ENCODE results near the gene PRSS27.

Gene PRSS27

DNA sequence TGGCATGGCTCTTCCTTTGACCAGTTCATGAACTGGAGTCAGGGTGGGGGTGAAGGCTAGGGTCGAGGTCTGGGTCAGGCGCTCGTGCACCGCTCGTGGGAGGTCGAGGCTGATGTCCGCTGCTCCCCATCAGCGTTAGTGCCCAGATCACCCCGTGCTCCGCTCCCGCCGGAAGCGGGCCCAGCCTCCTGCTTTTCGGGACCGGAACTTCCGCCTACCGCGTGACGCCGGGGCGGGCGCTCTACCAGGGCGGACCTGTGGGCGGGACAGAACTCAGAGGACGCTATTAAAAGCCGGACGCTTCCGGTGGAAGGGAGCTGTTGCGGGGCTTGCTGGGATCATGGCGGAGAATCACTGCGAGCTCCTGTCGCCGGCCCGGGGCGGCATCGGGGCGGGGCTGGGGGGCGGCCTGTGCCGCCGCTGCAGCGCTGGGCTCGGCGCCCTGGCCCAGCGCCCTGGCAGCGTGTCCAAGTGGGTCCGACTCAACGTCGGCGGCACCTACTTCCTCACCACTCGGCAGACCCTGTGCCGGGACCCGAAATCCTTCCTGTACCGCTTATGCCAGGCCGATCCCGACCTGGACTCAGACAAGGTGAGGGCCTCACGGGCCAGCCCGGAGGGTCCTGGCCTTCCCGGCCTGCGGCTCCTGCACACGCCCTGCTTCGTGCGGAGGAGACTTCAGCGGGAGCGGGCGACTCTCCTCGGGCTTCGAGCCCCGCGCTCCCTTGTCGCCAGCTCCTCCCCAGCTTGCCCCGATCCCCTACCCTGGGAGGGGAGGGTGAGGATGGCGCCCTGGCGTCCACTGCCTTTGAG is 37.6 kb downstream of the PRSS27 start, which contains the start of gene KCTD5 (continued):
- TF ChIP-seq, protein P1, sequence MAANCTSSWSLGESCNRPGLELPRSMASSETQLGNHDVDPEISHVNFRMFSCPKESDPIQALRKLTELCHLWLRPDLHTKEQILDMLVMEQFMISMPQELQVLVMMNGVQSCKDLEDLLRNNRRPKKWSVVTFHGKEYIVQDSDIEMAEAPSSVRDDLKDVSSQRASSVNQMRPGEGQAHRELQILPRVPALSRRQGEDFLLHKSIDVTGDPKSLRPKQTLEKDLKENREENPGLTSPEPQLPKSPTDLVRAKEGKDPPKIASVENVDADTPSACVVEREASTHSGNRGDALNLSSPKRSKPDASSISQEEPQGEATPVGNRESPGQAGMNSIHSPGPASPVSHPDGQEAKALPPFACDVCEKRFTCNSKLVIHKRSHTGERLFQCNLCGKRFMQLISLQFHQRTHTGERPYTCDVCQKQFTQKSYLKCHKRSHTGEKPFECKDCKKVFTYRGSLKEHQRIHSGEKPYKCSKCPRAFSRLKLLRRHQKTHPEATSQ (tag by site-specific recombination; IDR thresholded peaks at IDR 0.05) = peak; percentile 95; the same call in 1 of the 2 replicates
- TF ChIP-seq ZNF19 (tag by site-specific recombination; IDR thresholded peaks at IDR 0.05; ENCODE audit: low read depth) (no peak), KLF9 (tag by site-specific recombination; IDR thresholded peaks at IDR 0.05; ENCODE audit: low read depth) (peak; percentile 95), ZNF23 (tag by site-specific recombination; IDR thresholded peaks at IDR 0.05; ENCODE audit: borderline replicate concordance) (no peak), KLF1 (tag by site-specific recombination; IDR thresholded peaks at IDR 0.05) (peak; percentile 90), SCRT1 (tag by site-specific recombination; IDR thresholded peaks at IDR 0.05; ENCODE audit: borderline replicate concordance) (peak; percentile 69; the same call in 1 of the 2 replicates), ZNF174 (tag by site-specific recombination; IDR thresholded peaks at IDR 0.05) (no peak), ZNF214 (tag by site-specific recombination; IDR thresholded peaks at IDR 0.05; ENCODE audit: borderline replicate concordance) (no peak), PRDM1 (tag by site-specific recombination; IDR thresholded peaks at IDR 0.05) (no peak), ZNF521 (tag by site-specific recombination; IDR thresholded peaks at IDR 0.05) (no peak), GLIS1 (tag by site-specific recombination; IDR thresholded peaks at IDR 0.05) (no peak; the same call in 1 of the 2 replicates), ZNF202 (tag by site-specific recombination; IDR thresholded peaks at IDR 0.05; ENCODE audit: borderline replicate concordance) (no peak), ZNF112 (tag by site-specific recombination; IDR thresholded peaks at IDR 0.05) (no peak), OVOL3 (tag by site-specific recombination; IDR thresholded peaks at IDR 0.05) (0 out of 2 replicates have a peak, but pooled peaks have one; percentile 76), TRIM28 (IDR thresholded peaks at IDR 0.05; ENCODE audit: borderline replicate concordance, low read length) (no peak; the same call in 1 of the 2 replicates), ZNF24 (tag by site-specific recombination; IDR thresholded peaks at IDR 0.05) (peak; percentile 92), ZNF311 (tag by site-specific recombination; IDR thresholded peaks at IDR 0.05; ENCODE audit: borderline replicate concordance) (no peak), MEIS1 (CRISPR knock-in tag; IDR thresholded peaks at IDR 0.05; ENCODE audit: borderline replicate concordance) (no peak), ZNF16 (tag by site-specific recombination; IDR thresholded peaks at IDR 0.05; ENCODE audit: low read depth) (no peak)
- TF ChIP-seq, protein P2, sequence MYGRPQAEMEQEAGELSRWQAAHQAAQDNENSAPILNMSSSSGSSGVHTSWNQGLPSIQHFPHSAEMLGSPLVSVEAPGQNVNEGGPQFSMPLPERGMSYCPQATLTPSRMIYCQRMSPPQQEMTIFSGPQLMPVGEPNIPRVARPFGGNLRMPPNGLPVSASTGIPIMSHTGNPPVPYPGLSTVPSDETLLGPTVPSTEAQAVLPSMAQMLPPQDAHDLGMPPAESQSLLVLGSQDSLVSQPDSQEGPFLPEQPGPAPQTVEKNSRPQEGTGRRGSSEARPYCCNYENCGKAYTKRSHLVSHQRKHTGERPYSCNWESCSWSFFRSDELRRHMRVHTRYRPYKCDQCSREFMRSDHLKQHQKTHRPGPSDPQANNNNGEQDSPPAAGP (tag by site-specific recombination; IDR thresholded peaks at IDR 0.05) = peak; percentile 97
- TF ChIP-seq, protein P3, sequence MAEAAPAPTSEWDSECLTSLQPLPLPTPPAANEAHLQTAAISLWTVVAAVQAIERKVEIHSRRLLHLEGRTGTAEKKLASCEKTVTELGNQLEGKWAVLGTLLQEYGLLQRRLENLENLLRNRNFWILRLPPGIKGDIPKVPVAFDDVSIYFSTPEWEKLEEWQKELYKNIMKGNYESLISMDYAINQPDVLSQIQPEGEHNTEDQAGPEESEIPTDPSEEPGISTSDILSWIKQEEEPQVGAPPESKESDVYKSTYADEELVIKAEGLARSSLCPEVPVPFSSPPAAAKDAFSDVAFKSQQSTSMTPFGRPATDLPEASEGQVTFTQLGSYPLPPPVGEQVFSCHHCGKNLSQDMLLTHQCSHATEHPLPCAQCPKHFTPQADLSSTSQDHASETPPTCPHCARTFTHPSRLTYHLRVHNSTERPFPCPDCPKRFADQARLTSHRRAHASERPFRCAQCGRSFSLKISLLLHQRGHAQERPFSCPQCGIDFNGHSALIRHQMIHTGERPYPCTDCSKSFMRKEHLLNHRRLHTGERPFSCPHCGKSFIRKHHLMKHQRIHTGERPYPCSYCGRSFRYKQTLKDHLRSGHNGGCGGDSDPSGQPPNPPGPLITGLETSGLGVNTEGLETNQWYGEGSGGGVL (tag by site-specific recombination; IDR thresholded peaks at IDR 0.05) = peak; percentile 38; the same call in 1 of the 2 replicates
- TF ChIP-seq, protein P4, sequence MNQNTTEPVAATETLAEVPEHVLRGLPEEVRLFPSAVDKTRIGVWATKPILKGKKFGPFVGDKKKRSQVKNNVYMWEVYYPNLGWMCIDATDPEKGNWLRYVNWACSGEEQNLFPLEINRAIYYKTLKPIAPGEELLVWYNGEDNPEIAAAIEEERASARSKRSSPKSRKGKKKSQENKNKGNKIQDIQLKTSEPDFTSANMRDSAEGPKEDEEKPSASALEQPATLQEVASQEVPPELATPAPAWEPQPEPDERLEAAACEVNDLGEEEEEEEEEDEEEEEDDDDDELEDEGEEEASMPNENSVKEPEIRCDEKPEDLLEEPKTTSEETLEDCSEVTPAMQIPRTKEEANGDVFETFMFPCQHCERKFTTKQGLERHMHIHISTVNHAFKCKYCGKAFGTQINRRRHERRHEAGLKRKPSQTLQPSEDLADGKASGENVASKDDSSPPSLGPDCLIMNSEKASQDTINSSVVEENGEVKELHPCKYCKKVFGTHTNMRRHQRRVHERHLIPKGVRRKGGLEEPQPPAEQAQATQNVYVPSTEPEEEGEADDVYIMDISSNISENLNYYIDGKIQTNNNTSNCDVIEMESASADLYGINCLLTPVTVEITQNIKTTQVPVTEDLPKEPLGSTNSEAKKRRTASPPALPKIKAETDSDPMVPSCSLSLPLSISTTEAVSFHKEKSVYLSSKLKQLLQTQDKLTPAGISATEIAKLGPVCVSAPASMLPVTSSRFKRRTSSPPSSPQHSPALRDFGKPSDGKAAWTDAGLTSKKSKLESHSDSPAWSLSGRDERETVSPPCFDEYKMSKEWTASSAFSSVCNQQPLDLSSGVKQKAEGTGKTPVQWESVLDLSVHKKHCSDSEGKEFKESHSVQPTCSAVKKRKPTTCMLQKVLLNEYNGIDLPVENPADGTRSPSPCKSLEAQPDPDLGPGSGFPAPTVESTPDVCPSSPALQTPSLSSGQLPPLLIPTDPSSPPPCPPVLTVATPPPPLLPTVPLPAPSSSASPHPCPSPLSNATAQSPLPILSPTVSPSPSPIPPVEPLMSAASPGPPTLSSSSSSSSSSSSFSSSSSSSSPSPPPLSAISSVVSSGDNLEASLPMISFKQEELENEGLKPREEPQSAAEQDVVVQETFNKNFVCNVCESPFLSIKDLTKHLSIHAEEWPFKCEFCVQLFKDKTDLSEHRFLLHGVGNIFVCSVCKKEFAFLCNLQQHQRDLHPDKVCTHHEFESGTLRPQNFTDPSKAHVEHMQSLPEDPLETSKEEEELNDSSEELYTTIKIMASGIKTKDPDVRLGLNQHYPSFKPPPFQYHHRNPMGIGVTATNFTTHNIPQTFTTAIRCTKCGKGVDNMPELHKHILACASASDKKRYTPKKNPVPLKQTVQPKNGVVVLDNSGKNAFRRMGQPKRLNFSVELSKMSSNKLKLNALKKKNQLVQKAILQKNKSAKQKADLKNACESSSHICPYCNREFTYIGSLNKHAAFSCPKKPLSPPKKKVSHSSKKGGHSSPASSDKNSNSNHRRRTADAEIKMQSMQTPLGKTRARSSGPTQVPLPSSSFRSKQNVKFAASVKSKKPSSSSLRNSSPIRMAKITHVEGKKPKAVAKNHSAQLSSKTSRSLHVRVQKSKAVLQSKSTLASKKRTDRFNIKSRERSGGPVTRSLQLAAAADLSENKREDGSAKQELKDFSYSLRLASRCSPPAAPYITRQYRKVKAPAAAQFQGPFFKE (tag by site-specific recombination; IDR thresholded peaks at IDR 0.05; ENCODE audit: borderline replicate concordance) = no peak
- TF ChIP-seq, protein P5, sequence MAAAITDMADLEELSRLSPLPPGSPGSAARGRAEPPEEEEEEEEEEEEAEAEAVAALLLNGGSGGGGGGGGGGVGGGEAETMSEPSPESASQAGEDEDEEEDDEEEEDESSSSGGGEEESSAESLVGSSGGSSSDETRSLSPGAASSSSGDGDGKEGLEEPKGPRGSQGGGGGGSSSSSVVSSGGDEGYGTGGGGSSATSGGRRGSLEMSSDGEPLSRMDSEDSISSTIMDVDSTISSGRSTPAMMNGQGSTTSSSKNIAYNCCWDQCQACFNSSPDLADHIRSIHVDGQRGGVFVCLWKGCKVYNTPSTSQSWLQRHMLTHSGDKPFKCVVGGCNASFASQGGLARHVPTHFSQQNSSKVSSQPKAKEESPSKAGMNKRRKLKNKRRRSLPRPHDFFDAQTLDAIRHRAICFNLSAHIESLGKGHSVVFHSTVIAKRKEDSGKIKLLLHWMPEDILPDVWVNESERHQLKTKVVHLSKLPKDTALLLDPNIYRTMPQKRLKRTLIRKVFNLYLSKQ (tag by site-specific recombination; IDR thresholded peaks at IDR 0.05; ENCODE audit: borderline replicate concordance) = no peak
- TF ChIP-seq, protein P6, sequence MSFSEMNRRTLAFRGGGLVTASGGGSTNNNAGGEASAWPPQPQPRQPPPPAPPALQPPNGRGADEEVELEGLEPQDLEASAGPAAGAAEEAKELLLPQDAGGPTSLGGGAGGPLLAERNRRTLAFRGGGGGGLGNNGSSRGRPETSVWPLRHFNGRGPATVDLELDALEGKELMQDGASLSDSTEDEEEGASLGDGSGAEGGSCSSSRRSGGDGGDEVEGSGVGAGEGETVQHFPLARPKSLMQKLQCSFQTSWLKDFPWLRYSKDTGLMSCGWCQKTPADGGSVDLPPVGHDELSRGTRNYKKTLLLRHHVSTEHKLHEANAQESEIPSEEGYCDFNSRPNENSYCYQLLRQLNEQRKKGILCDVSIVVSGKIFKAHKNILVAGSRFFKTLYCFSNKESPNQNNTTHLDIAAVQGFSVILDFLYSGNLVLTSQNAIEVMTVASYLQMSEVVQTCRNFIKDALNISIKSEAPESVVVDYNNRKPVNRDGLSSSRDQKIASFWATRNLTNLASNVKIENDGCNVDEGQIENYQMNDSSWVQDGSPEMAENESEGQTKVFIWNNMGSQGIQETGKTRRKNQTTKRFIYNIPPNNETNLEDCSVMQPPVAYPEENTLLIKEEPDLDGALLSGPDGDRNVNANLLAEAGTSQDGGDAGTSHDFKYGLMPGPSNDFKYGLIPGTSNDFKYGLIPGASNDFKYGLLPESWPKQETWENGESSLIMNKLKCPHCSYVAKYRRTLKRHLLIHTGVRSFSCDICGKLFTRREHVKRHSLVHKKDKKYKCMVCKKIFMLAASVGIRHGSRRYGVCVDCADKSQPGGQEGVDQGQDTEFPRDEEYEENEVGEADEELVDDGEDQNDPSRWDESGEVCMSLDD (tag by site-specific recombination; IDR thresholded peaks at IDR 0.05) = no peak
